GM18505 (cell line): ENCODE data around the gene PRIMPOL.
"Not testable (repeated sequence)": the region's sequence is repeated elsewhere in the genome, so short reads cannot be mapped to it uniquely, and the experiment has no call there.

Source experiments
- ATAC-seq: cut with Tn5 transposase; IDR thresholded peaks from one replicate; pipeline ENCODE4 v1.9.1; 2021; ENCODE audit not compliant: unreplicated experiment
- POLR2A ChIP-seq: IDR thresholded peaks from 4 replicates; pipeline ENCODE4 v1.6.1; 2011; ENCODE audit warnings: borderline replicate concordance; ENCODE audit not compliant: insufficient read depth, insufficient read length; ENCODE audit errors: extremely low read depth

Gene PRIMPOL

GRCh38 chr4:184649026-184649970 is at the start of gene PRIMPOL, which contains the start of gene CASP3:
Gene PRIMPOL (plus strand): TSS chr4:184649738. CDS start chr4:184657141, 7,403 bp downstream.
Gene CASP3 (minus strand): TSS chr4:184649447. CDS start chr4:184638453, 10,994 bp downstream.
- peak; percentile 88 for ATAC-seq
- peak; percentile 98 for TF ChIP-seq POLR2A

DNA sequence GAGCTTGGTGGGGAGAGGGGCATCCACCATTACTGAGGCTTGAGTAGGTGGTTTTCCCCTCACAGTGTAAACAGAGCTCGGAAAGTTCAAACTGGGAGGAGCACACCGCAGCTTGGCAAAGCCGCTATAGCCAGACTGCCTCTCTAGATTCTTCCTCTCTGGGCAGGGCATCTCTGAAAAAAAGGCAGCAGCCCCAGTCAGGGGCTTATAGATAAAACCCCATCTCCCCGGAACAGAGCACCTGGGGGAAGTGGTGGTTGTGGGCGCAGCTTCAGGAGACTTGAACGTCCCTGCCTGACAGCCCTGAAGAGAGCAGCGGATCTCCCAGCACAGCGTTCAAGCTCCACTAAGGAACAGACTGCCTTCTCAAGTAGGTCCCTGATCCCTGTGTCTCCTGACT is 48.6 kb upstream of the PRIMPOL start:
- not testable (repeated sequence) for ATAC-seq

DNA sequence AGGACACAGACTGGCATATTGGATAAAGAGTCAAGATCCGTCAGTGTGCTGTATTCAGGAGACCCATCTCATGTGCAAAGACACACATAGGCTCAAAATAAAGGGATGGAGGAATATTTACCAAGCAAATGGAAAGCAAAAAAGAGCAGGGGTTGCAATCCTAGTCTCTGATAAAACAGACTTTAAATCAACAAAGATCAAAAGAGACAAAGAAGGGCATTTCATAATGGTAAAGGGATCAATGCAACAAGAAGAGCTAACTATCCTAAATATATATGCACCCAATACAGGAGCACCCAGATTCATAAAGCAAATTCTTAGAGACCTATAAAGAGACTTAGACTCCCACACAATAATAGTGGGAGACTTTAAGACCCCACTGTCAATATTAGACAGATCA is 46.7 kb upstream of the PRIMPOL start:
- ATAC-seq, result not testable (repeated sequence)

GRCh38 chr4:184607429-184607828 is 42.1 kb upstream of the PRIMPOL start:
- ATAC-seq, result not testable (repeated sequence)

DNA sequence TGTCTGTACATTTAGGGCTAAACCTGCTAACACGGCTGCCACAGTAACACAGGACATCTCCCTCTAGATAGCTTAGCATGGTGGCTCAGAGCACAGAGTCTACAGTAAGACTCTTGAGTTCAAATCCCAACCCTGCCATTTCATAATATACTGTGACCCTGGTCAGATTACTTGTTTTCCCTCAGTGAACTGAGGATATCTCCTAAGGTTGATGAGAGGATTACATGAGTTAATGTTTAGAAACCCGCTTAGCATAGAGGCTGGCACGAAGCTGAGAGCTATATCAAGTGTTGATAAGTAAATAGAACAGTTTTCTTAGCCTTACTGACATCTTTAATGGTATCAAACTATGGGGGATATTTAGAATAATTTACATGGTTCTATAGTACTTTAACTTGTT is 37.5 kb upstream of the PRIMPOL start:
- no peak for ATAC-seq

DNA sequence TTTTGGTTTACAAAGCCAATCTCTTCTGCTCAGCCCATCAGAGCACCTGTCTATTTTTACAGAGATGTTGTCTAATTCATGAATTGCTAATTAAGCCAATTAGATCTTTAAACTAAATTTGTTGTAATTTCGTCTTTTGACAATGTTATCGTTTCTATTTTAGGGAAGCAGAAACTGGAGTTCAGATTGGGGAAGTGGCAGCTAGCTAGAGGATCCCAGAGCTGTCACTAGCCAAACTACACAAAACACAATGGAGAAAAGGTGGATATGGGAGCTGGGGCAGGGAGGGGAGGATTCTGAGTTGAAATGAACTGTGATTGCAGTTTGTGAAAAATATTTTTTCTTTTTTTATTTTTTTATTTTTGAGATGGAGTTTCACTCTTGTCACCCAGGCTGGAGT is 36.1 kb upstream of the PRIMPOL start:
- ATAC-seq, result no peak
- TF ChIP-seq POLR2A, result no peak

More for the DNA sequence above, 37.5 kb upstream of the PRIMPOL start:
- TF ChIP-seq POLR2A, result no peak

- no peak for TF ChIP-seq POLR2A
- no peak for ATAC-seq
Measured at GRCh38 chr4:184614509-184614908, 35.0 kb upstream of the PRIMPOL start.

GRCh38 chr4:184616168-184616567 is 33.4 kb upstream of the PRIMPOL start:
- ATAC-seq, result not testable (repeated sequence)

- peak; percentile 31 for TF ChIP-seq POLR2A
- ATAC-seq, result peak; percentile 57
Measured at GRCh38 chr4:184616633-184617551, 32.6 kb upstream of the PRIMPOL start.

DNA sequence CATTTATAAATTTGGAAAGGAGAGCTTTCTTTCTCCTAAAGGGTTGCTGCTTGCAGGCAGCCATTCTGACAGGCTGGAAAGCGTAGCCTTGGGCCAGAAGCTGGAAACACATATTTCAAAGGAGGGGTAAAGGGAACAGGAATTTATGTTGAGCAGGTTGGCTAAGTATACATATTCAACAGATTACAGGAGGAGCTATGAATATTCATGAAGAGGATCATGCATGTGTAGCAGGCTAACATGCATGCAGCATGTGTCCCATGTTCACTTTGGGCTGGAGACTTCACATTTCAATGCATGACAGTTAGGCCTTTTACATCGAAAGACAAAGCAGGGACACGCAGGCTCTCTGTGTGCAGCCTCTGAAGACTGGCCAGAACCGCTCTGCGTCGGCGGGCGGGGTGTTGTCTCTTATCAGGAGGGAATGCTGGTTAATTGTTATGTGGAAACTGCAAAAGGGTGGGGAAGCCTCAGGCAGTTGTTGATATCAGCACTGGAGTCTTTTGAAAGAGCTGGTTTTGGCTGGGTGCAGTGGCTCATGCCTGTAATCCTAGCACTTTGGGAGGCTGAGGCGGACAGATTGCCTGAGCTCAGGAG is 31.8 kb upstream of the PRIMPOL start:
- ATAC-seq, result no peak

DNA sequence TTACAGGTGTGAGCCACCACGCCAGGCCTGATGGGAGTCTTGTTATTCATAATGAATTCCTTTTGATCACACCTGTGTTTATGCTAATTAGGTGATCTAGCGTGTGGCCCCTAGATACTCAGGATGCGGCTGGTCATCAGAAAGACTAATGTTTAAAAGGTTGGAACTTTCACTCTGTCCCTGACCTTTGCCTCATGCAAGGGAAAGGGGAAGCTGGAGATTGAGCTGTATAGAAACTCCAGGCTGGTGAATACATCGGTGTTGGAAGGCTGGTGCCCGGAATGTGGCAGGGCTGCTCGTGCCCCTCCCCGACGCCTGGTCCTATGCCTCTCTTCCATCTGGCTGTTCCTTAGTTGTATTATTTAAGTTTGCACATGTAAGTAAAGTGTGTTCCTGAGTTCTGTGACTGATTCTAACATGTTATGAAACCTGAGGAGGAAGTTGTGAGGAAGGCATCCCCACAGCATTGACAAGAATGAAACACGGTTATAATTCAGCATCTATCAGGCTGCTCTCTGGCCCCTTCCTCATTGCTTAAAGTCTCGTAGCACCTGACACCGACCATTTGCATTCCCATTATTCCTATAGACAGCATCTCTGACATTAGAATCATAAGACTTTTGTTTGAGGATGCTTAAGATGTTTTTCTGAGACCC is 29.2 kb upstream of the PRIMPOL start:
- ATAC-seq, result no peak
- TF ChIP-seq POLR2A, result no peak

More for the DNA sequence above, 31.8 kb upstream of the PRIMPOL start:
- TF ChIP-seq POLR2A, result no peak

DNA sequence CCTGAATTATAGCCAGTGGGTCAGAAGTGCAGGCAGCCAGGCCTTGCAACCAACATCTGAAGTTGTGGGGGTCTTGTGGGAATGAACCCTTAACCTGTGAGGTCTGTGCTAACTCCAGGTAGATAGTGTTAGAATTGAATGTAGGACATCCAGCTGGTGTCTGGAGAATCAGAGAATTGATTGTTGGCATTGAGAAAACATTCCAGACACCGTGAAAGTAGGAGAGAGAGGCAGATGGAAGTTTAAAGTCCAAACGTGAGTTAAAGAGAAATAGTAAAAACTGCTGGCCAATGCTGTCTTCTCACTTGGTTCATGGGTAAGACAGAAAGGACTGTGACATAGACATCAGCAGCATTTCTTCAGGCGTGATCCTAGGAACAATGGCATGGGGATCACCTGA is 28.0 kb upstream of the PRIMPOL start:
- no peak for TF ChIP-seq POLR2A
- no peak for ATAC-seq

DNA sequence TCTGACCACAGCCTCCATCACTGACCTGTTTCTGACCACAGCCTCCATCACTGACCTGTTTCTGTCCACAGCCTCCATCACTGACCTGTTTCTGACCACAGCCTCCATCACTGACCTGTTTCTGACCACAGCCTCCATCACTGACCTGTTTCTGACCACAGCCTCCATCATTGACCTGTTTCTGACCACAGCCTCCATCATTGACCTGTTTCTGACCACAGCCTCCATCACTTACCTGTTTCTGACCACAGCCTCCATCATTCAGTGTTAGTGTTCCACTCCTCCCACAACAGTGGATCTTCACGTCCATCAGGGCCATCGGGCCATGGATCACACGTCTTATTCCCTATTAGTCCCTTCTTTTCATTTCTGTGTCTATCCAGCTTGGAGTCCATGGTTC is 25.0 kb upstream of the PRIMPOL start:
- ATAC-seq, result not testable (repeated sequence)
